Esophagus mucosa (tissue), 1 donor: ENCODE data around the gene AFF3. TPM values are rescaled to one million over a fixed set of nuclear protein-coding genes. Genes with fewer than 3 reads are reported as not detected.

Source experiments
- ATAC-seq: fragments of 200-7000 bp; cut with Tn5 transposase; one replicate; pipeline ENCODE4 v1.9.1; 2020
- total RNA-seq: library from RNA; stranded (reverse); gene quantifications from one replicate; pipeline ENCODE4 v1.2.4, GENCODE V29; 2023
- donor health status: DM: yes; HTN: yes; CAD: no.

The AFF3 gene
- total RNA-seq, 1 donor from 2014 or later, result 0.96 TPM

GRCh38 chr2:99572373-99573164, 569.8 kb downstream of the AFF3 start:
- ATAC-seq, result no peak

GRCh38 chr2:99571954-99572353, 570.4 kb downstream of the AFF3 start:
- no peak for ATAC-seq

GRCh38 chr2:99571533-99571932, 570.9 kb downstream of the AFF3 start:
- ATAC-seq, result no peak

- ATAC-seq, result no peak
Measured at GRCh38 chr2:99571021-99571420, 571.4 kb downstream of the AFF3 start.

- no peak for ATAC-seq
Measured at GRCh38 chr2:99569386-99569785, 573.0 kb downstream of the AFF3 start.

GRCh38 chr2:99565227-99565626, 577.2 kb downstream of the AFF3 start:
- no peak for ATAC-seq

GRCh38 chr2:99562516-99562915, 579.9 kb downstream of the AFF3 start:
- ATAC-seq, result no peak

GRCh38 chr2:99561804-99562203, 580.6 kb downstream of the AFF3 start:
- ATAC-seq, result no peak

- peak; percentile 94 for ATAC-seq
Measured at GRCh38 chr2:99559075-99559662, 583.2 kb downstream of the AFF3 start.

GRCh38 chr2:99555404-99555803, 587.0 kb downstream of the AFF3 start:
- ATAC-seq, result no peak

- no peak for ATAC-seq
Measured at GRCh38 chr2:99554871-99555270, 587.5 kb downstream of the AFF3 start.

GRCh38 chr2:99554238-99554637, 588.2 kb downstream of the AFF3 start:
- ATAC-seq, result no peak

- ATAC-seq, result no peak
Measured at GRCh38 chr2:99552529-99552928, 589.9 kb downstream of the AFF3 start.

GRCh38 chr2:99550368-99550767, 592.0 kb downstream of the AFF3 start:
- no peak for ATAC-seq

GRCh38 chr2:99545604-99546003, 596.8 kb downstream of the AFF3 start:
- no peak for ATAC-seq

- ATAC-seq, result no peak
Measured at GRCh38 chr2:99545066-99545465, 597.3 kb downstream of the AFF3 start.

- ATAC-seq, result no peak
Measured at GRCh38 chr2:99544608-99545007, 597.8 kb downstream of the AFF3 start.

- ATAC-seq, result no peak
Measured at GRCh38 chr2:99543247-99543646, 599.1 kb downstream of the AFF3 start.

GRCh38 chr2:99537910-99538485, 604.4 kb downstream of the AFF3 start:
- no peak for ATAC-seq

- ATAC-seq, result no peak
Measured at GRCh38 chr2:99524056-99524455, 618.3 kb downstream of the AFF3 start.

GRCh38 chr2:99522157-99522556, 620.2 kb downstream of the AFF3 start:
- no peak for ATAC-seq

GRCh38 chr2:99520813-99521212, 621.6 kb downstream of the AFF3 start:
- no peak for ATAC-seq

- ATAC-seq, result no peak
Measured at GRCh38 chr2:99520195-99520594, 622.2 kb downstream of the AFF3 start.

GRCh38 chr2:99514357-99514756, 628.0 kb downstream of the AFF3 start:
- no peak for ATAC-seq
